IMR-90 (cell line): ENCODE measurements around the gene HEATR5A. TPM values are rescaled to one million over a fixed set of nuclear protein-coding genes. Genes with fewer than 3 reads are reported as not detected.

Experiments
- ATAC-seq: fragments of 200-7000 bp; cut with Tn5 transposase; 2 replicates; pipeline ENCODE4 v1.9.1; 2020; ENCODE audit warnings: low read depth, mild to moderate bottlenecking, moderate library complexity
- BruUV-seq: library from RNA; stranded (reverse); fragments of 400-500 nt; replicated peaks from 2 replicates; lab custom pipeline; 2021; lab: Mats Ljungman, UMichigan
- CTCF ChIA-PET: fragments of 300-600 bp; formaldehyde crosslinking; extraction: SDS; loops from one replicate; lab custom pipeline; 2021; ENCODE audit warnings: antibody characterized with exemption; lab: Yijun Ruan, JAX
- POLR2A ChIA-PET: fragments of 300-600 bp; sonication (Branson Sonifier 250); formaldehyde crosslinking; loops from one replicate; lab custom pipeline; 2022; ENCODE audit warnings: antibody characterized with exemption; ENCODE audit not compliant: unreplicated experiment; lab: Charles Lee
- DNase-seq: peaks from one replicate; pipeline ENCODE4 v3.0.0; 2013
- H2AFZ ChIP-seq: replicated peaks from 2 replicates; pipeline ENCODE3; 2013; ENCODE audit warnings: low read length, mild to moderate bottlenecking; ENCODE audit not compliant: poor library complexity
- H2AK5ac ChIP-seq: 2 replicates; pipeline ENCODE4 v1.6.1; 2013; ENCODE audit warnings: low read depth, low read length, inconsistent platforms
- H2AK9ac ChIP-seq: replicated peaks from 2 replicates; pipeline ENCODE3; 2013; ENCODE audit warnings: mild to moderate bottlenecking, low read depth, low read length, moderate library complexity; ENCODE audit not compliant: poor library complexity
- H2BK120ac ChIP-seq: 2 replicates; pipeline ENCODE4 v1.6.1; 2013; ENCODE audit warnings: low read depth, low read length, inconsistent platforms
- H2BK15ac ChIP-seq: 3 replicates; pipeline ENCODE4 v1.6.1; 2013; ENCODE audit warnings: low read depth, low read length, inconsistent platforms
- H2BK20ac ChIP-seq: 2 replicates; pipeline ENCODE4 v1.6.1; 2013; ENCODE audit warnings: low read depth, mild to moderate bottlenecking, inconsistent platforms, low read length, moderate library complexity
- H2BK5ac ChIP-seq: 2 replicates; pipeline ENCODE4 v1.6.1; 2013; ENCODE audit warnings: mild to moderate bottlenecking, low read depth, low read length, inconsistent platforms; ENCODE audit not compliant: poor library complexity, severe bottlenecking
- H3K14ac ChIP-seq: replicated peaks from 2 replicates; pipeline ENCODE4 v1.6.1; 2013; ENCODE audit warnings: low read depth, low read length, inconsistent platforms
- H3K18ac ChIP-seq: 2 replicates; pipeline ENCODE4 v1.6.1; 2013; ENCODE audit warnings: low read depth, low read length, control low read depth
- H3K23ac ChIP-seq: 2 replicates; pipeline ENCODE4 v1.6.1; 2013; ENCODE audit warnings: low read depth, low read length, inconsistent platforms
- H3K27ac ChIP-seq: 2 replicates; pipeline ENCODE4 v1.5.1; 2013; ENCODE audit warnings: mild to moderate bottlenecking, control low read depth, low read length; ENCODE audit not compliant: insufficient read depth
- H3K27me3 ChIP-seq: 2 replicates; pipeline ENCODE4 v1.6.1; 2013; ENCODE audit warnings: low read length; ENCODE audit not compliant: control insufficient read depth, insufficient read depth
- H3K36me3 ChIP-seq: 2 replicates; pipeline ENCODE4 v1.6.1; 2013; ENCODE audit warnings: low read length, mixed read lengths; ENCODE audit not compliant: control insufficient read depth, insufficient read depth
- H3K4ac ChIP-seq: 2 replicates; pipeline ENCODE4 v1.6.1; 2013; ENCODE audit warnings: low read depth, low read length, inconsistent platforms
- H3K4me1 ChIP-seq: 2 replicates; pipeline ENCODE4 v1.6.1; 2013; ENCODE audit warnings: low read length, mixed read lengths; ENCODE audit not compliant: control insufficient read depth, insufficient read depth
- H3K4me2 ChIP-seq: 2 replicates; pipeline ENCODE4 v1.6.1; 2013; ENCODE audit warnings: low read depth, mild to moderate bottlenecking, control low read depth, low read length, moderate library complexity
- H3K4me3 ChIP-seq: 2 replicates; pipeline ENCODE4 v1.5.1; 2013; ENCODE audit warnings: low read depth, mild to moderate bottlenecking, control low read depth, low read length, moderate library complexity; ENCODE audit not compliant: insufficient read depth
- H3K56ac ChIP-seq: 2 replicates; pipeline ENCODE4 v1.6.1; 2013; ENCODE audit warnings: low read length, inconsistent platforms; ENCODE audit not compliant: insufficient read depth; ENCODE audit errors: extremely low read depth
- H3K79me1 ChIP-seq, 2 experiments: 2 replicates each; pipeline ENCODE4 v1.6.1; 2013; ENCODE audit warnings: low read length in 2 of 2, inconsistent platforms in 1 of 2, low read depth in 1 of 2
- H3K9ac ChIP-seq: 2 replicates; pipeline ENCODE4 v1.6.1; 2013; ENCODE audit warnings: low read depth, low read length, control low read depth
- H3K9me1 ChIP-seq: 2 replicates; pipeline ENCODE4 v1.6.1; 2013; ENCODE audit warnings: low read length, inconsistent platforms; ENCODE audit not compliant: insufficient read depth
- H3K9me3 ChIP-seq: 2 replicates; pipeline ENCODE4 v1.6.1; 2013; ENCODE audit warnings: low read length; ENCODE audit not compliant: control insufficient read depth, insufficient read depth
- H4K20me1 ChIP-seq: 2 replicates; pipeline ENCODE4 v1.6.1; 2013; ENCODE audit warnings: low read length, inconsistent platforms; ENCODE audit not compliant: insufficient read depth
- H4K5ac ChIP-seq: 2 replicates; pipeline ENCODE4 v1.6.1; 2013; ENCODE audit warnings: mild to moderate bottlenecking, low read depth, low read length, control low read depth
- H4K8ac ChIP-seq, 2 experiments: 2 replicates each; pipeline ENCODE4 v1.6.1; 2013; ENCODE audit warnings: low read depth in 2 of 2, low read length in 2 of 2, control low read depth in 1 of 2, inconsistent platforms in 1 of 2
- H4K91ac ChIP-seq: 2 replicates; pipeline ENCODE4 v1.6.1; 2013; ENCODE audit warnings: low read depth, low read length, inconsistent platforms; ENCODE audit not compliant: insufficient read depth
- BHLHE40 ChIP-seq: fragments of 150-350 bp; IDR thresholded peaks from 2 replicates; pipeline ENCODE4 v1.6.1; 2016; ENCODE audit warnings: mild to moderate bottlenecking, low read depth, low read length
- CEBPB ChIP-seq: IDR thresholded peaks from 2 replicates; pipeline ENCODE4 v1.6.1; 2012; ENCODE audit warnings: low read depth, low read length, improper control_type of control experiment
- CHD1 ChIP-seq: IDR thresholded peaks from 2 replicates; pipeline ENCODE4 v1.6.1; 2012; ENCODE audit warnings: low read depth, low read length, improper control_type of control experiment
- MAFK ChIP-seq: IDR thresholded peaks from 2 replicates; pipeline ENCODE4 v1.6.1; 2012; ENCODE audit warnings: low read depth, low read length, improper control_type of control experiment
- USF2 ChIP-seq: fragments of 150-350 bp; IDR thresholded peaks from 2 replicates; pipeline ENCODE4 v1.6.1; 2017; ENCODE audit warnings: mild to moderate bottlenecking, antibody characterized with exemption, low read length, low read depth
- WGBS, 2 experiments: methylation state at CpG; one replicate each; pipeline versions ENCODE4 v1.1.5 to v1.1.7; 2013; ENCODE audit warnings: missing lambda C conversion rate in 2 of 2; ENCODE audit not compliant: insufficient read length in 1 of 2; ENCODE audit errors: extremely low coverage in 2 of 2; 5-methylcytosine and 5-hydroxymethylcytosine counted together
- dilution Hi-C: fragments of 300-500 bp; cut with HindIII; formaldehyde crosslinking; loops from one replicate; pipeline ENCODE4 v1.14.3; 2018; ENCODE audit warnings: low sequenced_read_pairs; ENCODE audit not compliant: unreplicated experiment
- in situ Hi-C: fragments of 300-500 bp; cut with MboI; formaldehyde crosslinking; loops from 3 replicates; pipeline ENCODE4 v1.14.3; 2019; ENCODE audit warnings: low sequenced_read_pairs, inconsistent platforms, mixed read lengths
- intact Hi-C: fragments of 100-400 bp; cut with micrococcal nuclease; formaldehyde crosslinking; loops from 2 replicates; pipeline ENCODE4 v1.10.0; 2022
- polyA plus RNA-seq, 3 experiments: library from polyadenylated mRNA; depleted of rRNA; stranded (reverse); fragments of >200 nt; gene quantifications; 2 replicates each; pipeline ENCODE4 v1.2.3, GENCODE V29; 2012; ENCODE audit warnings: low replicate concordance in 1 of 3
- total RNA-seq: library from RNA; depleted of rRNA; stranded (reverse); fragments of >200 nt; gene quantifications from 2 replicates; pipeline ENCODE4 v1.2.3, GENCODE V29; 2012

Gene HEATR5A
- total and polyA plus RNA-seq, 2 of the 4 experiments (the other 2 are of a cell fraction), result 14.0 to 48.9 TPM

- intact Hi-C loops (no loop called here), in situ Hi-C loops (no loop called here), dilution Hi-C loops (no loop called here)
- DNase-seq (no peak), ATAC-seq (no peak)
- H2AK5ac ChIP-seq, result no peak overlapping the region
- no peak overlapping the region for H3K18ac ChIP-seq
- TF ChIP-seq USF2, result no peak
- TF ChIP-seq MAFK, result no peak
- TF ChIP-seq CHD1, result no peak
- no peak for TF ChIP-seq BHLHE40
- no peak for TF ChIP-seq CEBPB
- H3K27me3 ChIP-seq, result no peaks in the 10 kb centered on the region
- H3K4me3 ChIP-seq, result no peak overlapping the region
- no peak overlapping the region for H4K5ac ChIP-seq
- no peaks in the 10 kb centered on the region for H4K20me1 ChIP-seq
- H2BK20ac ChIP-seq, result no peak overlapping the region
- H3K56ac ChIP-seq, result no peak overlapping the region
- H3K23ac ChIP-seq, result no peak overlapping the region
- no peak overlapping the region for H4K8ac ChIP-seq
- H3K4me2 ChIP-seq, result no peak overlapping the region
- H3K79me1 ChIP-seq, result no peaks in the 10 kb centered on the region
- POLR2A ChIA-PET, result no interaction called here
- H3K4me1 ChIP-seq, result no peaks in the 10 kb centered on the region
- H4K91ac ChIP-seq, result no peak overlapping the region
- no peak overlapping the region for H2BK120ac ChIP-seq
- no peak overlapping the region for H3K27ac ChIP-seq
- CTCF ChIA-PET, result no interaction called here
- no TSS peak for BruUV-seq
- H3K9me3 ChIP-seq, result no peaks in the 10 kb centered on the region
- WGBS, 2 experiments, result no CpG with 5 or more reads among the region's 3 CpGs
- H2AK9ac ChIP-seq, result no peak overlapping the region
- H3K9ac ChIP-seq, result no peak overlapping the region
- no peak overlapping the region for H3K14ac ChIP-seq
- no peak overlapping the region for H2BK5ac ChIP-seq
- no peak overlapping the region for H2BK15ac ChIP-seq
- H3K9me1 ChIP-seq, result no peaks in the 10 kb centered on the region
- no peak overlapping the region for H3K4ac ChIP-seq
- no peak overlapping the region for H2AFZ ChIP-seq
- H3K36me3 ChIP-seq, result peaks cover 17% of the 10 kb centered on the region
These were observed 112.7 kb downstream of the HEATR5A start for GRCh38 chr14:31307618-31308017.
